ENCODE data around the gene SHROOM4.

GRCh38 chrX:50776248-50776647 is 37.7 kb downstream of the SHROOM4 start:
- TF ChIP-seq, protein P1, sequence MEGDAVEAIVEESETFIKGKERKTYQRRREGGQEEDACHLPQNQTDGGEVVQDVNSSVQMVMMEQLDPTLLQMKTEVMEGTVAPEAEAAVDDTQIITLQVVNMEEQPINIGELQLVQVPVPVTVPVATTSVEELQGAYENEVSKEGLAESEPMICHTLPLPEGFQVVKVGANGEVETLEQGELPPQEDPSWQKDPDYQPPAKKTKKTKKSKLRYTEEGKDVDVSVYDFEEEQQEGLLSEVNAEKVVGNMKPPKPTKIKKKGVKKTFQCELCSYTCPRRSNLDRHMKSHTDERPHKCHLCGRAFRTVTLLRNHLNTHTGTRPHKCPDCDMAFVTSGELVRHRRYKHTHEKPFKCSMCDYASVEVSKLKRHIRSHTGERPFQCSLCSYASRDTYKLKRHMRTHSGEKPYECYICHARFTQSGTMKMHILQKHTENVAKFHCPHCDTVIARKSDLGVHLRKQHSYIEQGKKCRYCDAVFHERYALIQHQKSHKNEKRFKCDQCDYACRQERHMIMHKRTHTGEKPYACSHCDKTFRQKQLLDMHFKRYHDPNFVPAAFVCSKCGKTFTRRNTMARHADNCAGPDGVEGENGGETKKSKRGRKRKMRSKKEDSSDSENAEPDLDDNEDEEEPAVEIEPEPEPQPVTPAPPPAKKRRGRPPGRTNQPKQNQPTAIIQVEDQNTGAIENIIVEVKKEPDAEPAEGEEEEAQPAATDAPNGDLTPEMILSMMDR (IDR thresholded peaks at IDR 0.05; ENCODE audit: low read depth, low read length) = no peak
- TF ChIP-seq MAX (IDR thresholded peaks at IDR 0.05; ENCODE audit: low read depth, low read length) = no peak
- no peak for TF ChIP-seq POLR2A (IDR thresholded peaks at IDR 0.05; ENCODE audit: extremely low read depth, insufficient read length)
